GM19452 (cell line): Measurements from ENCODE around the gene ACTR3.
"Not testable (repeated sequence)": the region's sequence is repeated elsewhere in the genome, so short reads cannot be mapped to it uniquely, and the experiment has no call there.

Source experiments
- ATAC-seq: cut with Tn5 transposase; IDR thresholded peaks from one replicate; pipeline ENCODE4 v1.9.1; 2021; ENCODE audit not compliant: unreplicated experiment

ACTR3 gene

DNA sequence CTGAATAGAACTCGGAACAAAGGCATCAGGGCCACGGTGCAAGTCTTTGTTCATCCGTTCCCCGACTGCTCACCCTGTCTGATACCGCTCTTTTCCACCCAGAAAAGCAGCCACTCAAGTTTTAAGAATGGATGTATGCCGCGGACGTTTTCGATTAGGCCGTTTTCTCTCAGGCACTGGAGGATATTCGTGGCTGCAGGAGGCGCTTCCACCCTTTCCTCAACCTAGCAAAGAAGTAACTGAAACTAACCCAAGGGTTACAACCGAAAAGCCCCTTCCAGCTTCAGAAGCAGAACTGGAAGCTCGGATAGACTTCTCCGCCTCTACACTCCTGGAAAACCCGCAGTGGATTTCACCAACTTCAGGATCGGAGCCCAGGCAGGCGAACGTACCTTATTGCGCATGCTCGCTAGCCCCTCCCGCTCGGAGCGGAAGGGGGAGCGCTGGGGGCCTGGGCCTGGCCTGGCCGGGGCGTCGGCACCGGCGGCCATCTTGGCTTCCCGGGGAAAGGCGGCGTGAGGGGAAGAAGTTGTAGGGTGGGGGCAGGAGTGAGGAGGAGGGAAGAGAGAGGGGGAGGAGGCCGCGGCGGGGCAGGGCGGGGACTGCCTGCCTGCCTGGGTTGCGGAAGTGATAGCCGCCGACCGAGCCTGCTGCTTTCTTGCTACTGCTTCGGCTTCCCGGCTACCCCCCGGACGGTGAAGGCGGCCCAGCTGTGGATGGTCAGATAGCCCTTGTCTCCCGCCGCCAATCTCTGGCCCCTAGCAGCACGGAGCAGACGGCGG, at the start of gene ACTR3:
Gene ACTR3, plus strand, starts transcription at position 619 of the 782 bp plus-strand sequence. CDS start 191 bp downstream, outside the sequence.
- peak; percentile 51 for ATAC-seq

DNA sequence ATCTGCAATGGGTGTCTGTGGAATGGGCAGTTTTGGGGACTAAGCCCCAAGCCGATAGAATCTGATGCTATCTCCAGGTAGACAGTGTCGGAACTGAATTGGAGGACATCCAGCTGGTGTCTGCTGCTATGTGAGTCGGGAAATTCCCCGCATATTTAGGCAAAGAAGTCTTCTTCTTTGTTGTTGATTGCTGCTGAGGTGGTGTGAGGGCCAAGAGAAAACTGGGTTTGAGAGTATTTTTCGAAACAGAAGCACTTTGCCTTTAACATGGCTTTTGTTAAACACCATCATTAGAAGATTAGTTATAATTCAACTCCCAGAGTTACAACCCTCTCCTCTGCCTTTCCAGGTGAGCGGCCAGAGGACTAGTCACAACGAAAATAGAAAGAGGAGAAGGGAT, 49.4 kb upstream of the ACTR3 start:
- ATAC-seq, result no peak

DNA sequence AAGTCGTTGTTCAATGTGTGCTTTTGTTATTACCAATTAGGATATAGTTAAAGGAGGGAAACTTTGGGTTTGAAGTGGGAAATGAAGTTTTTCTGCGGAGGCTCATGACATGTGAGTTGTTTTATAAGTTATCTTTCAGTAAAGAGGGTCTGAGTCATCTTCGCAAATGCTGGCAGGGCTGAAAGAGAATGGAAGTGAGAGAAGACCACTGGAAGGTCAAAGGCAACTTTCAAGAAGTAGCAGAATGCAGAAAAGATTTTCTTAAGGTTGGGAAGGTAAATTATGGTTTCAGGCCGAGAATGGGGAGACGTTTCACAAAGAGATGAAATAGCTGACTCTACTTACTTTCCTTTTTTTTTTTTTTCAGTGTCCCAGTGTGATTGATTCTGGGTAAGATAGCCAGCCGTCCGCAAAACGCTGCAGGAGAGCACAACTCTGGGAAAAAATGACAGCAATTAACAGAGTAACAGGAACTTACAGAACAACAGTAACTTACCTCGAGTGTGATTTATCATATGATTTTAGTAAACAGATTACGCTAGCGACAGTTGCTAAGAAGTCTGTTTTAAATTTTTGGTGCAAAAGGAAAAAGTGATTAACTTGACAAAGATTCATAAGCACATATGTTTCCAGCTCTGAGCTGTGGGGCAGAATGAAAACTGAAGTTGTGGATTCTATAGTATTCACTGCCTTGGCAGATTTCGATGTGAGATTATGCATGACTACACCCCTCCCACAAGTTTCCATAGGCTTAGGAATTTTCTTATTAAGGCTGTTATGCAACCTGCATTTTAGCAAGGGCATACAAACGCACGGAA, 46.8 kb upstream of the ACTR3 start:
- ATAC-seq, result no peak

DNA sequence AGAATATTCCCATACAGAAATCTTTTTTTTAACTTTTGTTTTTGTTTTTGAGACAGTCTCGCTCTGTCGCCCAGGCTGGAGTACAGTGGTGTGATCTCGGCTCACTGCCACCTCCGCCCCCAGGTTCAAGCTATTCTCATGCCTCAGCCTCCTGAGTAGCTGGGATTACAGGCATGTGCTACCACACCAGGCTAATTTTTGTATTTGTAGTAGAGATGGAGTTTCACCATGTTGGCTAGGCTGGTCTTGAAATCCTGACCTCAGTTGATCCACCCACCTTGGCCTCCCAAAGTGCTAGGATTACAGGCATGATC, 46.2 kb upstream of the ACTR3 start:
- ATAC-seq, result not testable (repeated sequence)

DNA sequence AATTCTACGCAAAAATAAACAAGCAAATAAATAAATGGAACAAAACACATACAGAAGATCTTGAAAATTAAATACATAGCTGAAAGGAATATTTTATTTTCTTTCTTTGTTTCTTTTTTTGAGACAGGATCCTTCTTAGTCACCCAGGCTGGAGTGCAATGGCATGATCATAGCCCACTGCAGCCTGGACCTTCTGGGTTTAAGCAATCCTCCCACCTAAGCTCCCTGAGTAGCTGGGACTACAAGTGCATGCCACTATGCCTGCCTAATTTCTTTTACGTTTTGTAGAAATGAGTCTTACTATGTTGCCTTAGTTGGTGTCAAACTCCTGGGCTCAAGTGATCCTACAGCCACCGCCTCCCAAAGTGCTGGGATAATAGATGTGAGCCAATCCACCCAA, 44.6 kb upstream of the ACTR3 start:
- ATAC-seq, result no peak

DNA sequence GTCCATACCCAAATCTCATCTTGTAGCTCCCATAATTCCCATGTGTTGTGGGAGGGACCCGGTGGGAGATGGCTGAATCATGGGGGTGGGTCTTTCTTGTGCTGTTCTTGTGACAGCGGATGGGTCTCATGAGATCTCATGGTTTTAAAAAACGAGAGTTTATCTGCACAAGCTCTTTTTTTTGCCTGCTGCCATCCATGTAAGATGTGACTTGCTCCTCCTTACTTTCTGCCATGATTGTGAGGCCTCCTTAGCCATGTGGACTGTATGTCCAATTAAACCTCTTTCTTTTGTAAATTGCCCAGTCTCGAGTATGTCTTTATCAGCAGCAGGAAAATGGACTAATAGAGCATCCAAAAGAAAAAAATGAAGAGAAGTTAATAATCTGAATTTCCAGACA, 44.1 kb upstream of the ACTR3 start:
- not testable (repeated sequence) for ATAC-seq

DNA sequence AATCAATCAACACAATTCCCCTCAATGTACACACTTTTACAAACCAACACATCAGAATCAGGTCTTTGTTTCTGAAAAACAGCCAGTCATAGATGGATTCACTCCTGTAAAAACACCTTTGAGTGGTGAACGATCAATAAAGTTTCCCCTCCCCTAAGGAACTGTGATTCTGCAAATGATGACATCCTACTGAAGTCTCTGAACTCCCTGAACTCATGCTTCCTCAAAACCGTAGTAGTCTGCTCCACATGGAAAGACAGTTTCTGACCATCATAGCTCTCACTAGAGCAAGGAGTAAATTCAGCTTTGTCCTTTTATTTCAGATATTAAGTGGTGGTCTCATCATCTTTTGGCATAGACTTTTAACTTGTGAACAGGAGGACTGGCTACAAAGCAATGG, 43.5 kb upstream of the ACTR3 start:
- ATAC-seq, result no peak

DNA sequence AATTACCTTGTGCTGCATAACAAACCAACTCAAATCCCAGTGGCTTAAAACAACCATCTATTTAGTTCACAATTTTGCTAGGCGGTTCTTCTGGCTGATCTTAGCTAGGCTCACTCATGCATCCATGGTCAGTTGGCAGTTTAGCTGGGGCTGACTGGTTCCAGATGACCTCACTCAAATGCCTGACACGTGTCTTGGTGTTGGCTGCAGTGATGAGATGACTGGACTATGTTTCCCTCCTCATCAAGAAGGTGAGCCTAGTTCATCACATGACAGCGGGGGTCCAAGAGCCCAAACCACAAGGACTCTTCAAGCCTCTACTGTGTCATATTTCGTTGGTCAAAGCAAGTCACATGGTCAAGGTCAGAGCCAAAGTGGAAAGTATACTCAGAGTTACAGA, 42.7 kb upstream of the ACTR3 start:
- ATAC-seq, result no peak

DNA sequence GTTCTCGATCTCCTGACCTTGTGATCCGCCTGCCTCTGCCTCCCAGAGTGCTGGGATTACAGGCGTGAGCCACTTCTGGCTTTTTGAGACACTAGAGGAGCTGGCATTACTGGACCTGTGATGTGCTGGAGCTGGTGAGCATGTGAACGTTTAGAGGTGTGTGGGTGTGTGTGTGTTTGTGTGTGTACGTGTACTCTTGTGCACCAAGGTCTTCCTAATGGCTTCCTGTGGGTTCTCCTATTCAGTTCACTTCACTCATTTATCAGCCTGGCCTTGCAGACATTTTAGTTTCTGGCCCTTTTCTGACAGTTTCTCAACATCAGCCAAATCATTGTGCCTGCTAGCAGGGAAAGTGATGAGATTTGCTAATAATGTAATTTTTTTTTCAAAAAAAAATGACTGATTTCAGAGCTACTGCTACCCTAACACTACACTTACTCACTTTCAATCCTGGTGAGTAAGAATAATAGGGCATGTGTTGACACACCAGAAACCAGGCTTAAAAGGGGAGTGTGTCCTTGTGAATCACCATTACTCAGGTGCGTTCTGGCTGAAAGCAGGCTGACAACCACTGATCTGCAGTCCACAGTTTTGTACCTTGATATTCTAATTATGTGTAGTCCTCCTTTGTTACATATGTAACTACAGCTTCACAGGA, 41.0 kb upstream of the ACTR3 start:
- ATAC-seq, result no peak

DNA sequence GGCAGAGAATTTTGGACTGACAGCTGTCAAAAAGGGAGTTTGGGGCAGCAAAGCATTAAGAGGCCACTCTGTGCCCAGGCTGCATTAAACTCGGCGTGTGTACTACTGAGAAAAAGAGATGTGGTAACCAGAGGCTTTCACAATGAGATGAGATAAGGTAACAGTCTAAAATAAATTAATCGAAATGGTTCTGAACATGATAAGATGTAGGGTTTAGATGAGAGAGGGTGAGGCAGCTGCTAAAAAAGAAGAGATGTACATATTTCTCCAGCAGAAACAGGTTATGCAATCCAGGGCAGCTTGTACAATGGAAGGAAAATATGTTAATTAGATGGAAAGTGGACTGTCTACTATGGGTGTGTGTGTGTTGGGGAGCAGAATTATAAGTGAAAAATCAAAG, 39.2 kb upstream of the ACTR3 start:
- ATAC-seq, result no peak

DNA sequence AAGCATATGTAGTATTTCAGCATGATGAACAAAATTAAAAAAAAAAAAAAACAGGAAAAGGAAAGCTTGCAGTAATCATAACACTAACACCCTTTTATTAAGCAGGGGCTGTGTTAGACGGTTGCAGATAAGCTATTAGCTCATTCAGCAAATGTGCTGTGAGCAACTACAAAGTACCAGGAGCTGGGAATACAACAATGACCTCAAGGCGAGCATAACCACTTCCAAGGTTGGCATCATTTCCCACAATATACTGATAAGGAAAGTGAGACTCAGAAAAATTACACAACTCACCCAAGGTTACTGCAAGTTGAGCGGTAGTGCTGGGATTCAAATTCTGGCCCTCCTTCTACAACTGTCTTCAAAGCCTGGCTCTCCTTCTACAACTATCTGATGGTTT, 38.2 kb upstream of the ACTR3 start:
- no peak for ATAC-seq

DNA sequence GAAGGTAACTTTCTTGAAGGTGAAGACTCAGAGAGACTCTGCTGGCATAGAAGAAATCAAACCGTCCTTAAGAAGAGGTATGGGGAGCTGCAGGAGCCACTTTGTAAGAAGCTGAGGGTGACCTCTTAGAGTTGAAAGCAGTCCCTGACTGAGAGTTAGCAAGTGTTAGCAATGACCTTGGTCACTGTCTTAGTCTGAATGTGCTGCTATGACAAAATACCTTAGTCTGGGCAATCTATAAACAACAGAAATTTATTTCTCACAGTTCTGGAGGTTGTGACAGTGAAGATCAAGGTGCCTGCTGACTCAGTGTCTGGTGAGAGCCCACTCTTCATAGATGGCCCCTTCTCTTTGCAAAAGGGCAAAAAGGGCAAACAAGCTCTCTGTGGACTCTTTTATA, 35.7 kb upstream of the ACTR3 start:
- no peak for ATAC-seq

DNA sequence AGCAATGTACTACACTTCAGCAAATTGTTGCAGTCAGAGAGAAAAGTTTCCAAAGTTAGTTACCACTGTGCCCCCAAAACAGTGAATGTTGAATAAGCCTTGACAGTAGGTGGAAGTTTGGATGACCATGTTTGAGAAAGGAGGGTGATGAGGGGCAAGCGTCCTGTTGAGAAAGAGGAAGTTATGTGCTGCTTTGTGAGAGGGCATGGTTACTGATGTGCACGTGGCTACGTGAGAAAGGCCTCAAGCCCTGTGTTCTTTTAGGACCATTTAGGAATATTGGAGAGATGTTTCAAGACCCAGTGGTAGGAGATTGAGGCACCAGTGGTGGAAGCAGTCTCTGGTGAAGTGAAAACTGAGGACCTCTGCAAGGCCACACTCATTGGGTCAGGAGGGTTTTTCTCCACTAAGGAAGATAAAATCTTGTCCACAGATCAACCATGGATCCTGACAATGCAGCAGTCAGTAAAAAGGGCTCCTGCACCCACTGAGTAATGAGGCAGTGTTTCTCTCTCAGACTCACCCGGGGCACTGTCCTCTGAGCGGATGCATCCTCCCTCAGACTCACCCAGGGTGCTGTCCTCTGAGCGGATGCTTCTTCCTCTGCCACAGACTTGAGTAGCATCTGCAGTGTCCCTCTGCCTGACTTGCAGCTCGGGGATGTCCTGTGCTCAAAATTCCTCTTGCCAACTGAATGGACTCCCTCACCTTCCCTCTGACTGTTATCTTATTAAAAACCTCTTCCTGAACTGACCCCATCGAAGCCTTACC, 34.7 kb upstream of the ACTR3 start:
- no peak for ATAC-seq

DNA sequence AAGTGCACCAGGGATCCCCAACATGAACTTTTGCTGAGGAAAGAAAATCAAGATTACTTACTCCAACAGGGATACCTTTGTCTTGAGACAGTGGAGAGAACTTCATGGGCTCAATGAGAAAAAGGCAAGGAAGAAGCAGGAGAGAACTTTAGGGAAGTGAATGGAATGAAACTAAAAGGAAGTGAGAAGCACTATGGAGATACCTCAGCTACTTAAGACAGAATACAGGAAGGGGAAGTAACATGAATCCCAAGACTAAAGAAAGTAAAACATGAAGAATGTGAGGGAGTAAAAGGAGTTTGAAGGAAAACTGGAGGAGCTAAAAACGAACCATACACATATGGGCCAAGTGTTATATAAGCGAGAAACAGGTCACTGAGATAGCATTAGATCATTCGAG, 32.4 kb upstream of the ACTR3 start:
- no peak for ATAC-seq

DNA sequence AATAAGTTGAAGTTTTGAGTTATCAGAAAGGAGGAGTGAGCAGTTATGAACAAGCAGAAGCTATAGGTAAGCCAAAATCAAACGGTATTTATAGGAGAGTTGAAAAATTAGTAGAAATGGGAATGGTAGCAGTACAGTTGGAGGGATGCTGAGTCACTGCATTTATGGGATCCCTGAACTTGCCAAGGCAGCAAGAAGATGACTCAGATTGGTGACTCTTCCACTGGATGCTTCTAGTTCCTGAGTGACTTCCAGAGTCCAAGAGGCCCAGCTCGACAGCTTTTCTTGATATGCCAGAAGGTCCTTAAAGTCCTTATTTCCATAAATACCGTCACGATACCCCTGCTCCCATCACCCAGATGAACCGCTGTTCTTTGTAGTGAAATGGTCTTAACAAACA, 31.1 kb upstream of the ACTR3 start:
- no peak for ATAC-seq

DNA sequence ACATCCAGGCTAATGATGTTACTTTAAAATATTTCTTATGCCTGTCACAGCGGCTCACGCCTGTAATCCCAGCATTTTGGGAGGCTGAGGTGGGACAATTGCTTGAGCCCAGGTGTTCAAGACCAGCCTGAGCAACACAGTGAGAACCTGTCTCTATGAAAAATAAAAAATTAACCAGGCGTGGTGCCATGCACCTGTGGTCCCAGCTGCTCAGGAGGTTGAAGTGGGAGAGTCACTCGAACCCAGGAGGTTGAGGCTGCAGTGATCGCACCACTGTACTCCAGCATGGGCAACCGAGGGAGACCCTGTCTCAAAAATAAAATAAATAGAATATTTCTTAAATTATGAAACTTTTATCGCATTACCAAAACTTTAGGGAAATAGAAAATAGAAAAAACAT, 28.1 kb upstream of the ACTR3 start:
- ATAC-seq, result peak; percentile 33

DNA sequence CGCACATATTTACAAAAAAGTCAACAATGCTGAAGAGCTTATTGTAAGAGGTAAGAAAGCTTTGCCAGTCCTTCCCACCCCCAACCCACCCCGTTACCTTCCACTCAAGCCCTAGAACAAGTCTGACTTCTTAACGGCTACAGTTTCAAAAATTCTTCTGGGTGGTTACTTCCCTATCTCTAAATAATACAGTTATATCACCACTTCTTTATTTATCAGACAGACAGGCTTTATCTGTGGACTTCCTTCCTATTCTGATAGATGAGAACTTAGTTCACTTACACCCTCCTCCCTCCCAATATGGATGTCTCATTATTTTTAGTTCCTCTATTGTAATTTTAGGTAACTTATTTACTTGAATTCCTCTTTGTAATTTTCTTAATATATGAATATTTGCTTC, 26.7 kb upstream of the ACTR3 start:
- ATAC-seq, result no peak

DNA sequence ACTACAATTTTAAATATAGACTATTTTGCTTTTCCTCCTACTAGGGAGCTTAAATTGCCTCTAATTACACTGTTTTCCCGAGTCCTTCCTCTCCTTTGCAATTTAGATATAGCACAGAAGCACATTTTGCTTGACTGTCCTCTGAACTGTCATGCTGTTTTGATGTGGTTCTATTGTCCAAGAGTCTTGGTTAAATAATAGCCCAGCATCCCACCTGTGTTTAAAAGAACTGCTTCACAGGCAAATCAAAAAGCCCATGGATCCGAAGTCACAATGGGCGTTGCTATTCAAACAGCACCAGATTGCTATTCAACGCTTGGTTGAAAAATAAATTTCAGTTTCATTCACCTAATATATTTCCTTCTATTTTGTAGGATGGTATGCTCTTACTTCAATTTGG, 22.3 kb upstream of the ACTR3 start:
- ATAC-seq, result no peak

DNA sequence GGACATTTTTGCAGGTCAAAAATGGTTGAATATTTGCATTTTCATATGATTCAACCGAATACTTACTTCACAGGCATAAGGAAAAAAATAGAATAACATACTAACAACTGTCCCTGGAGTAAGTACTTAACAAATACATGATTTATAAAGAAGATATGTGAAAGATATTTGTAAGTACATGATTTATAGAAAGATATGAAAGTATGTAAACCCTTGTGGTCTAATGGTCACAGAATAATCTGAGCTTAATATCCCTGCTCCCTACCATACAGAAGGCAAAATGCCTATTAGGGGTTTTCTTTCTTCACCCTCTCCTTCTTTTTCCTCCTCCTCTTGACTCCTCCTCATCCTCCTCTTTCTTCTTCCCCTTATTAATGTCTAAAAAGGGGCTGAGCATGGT, 20.6 kb upstream of the ACTR3 start:
- no peak for ATAC-seq

DNA sequence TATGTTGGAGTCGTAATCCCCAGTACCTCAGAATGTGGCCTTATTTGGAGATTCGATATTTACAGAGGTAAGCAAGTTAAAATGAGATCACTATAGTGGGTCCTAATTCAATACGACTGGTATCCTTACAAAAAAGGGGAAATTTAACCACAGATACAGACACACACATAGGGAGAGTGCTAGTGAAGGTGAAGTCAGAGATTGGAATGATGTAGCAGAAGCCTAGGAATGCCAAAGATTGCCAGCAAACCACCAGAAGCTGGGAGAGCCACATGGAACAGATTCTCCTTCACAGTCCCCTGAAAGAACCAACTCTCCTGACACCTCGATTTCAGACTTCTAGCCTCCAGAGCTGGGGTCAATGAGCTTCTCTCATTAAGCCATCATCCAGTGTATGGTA, 17.7 kb upstream of the ACTR3 start:
- ATAC-seq, result no peak

DNA sequence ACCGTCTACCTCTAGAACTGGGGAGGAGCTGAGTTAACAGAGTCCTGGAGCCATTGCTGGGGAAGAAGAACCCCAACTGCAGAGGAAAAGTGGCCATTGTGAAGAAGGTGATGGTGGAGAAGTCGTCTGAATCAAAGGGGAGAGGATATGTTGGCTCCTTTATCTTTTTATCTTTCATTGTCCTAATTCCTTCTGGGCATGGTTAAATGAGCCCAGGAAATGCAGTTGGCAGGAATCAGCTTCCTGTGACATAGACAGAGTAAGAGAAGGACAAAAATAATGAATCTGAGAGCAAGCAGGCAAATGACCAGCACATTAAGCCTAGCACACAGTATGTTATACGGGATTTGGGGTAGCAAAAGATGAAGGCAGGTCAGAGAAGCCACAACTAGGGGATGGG, 16.0 kb upstream of the ACTR3 start:
- no peak for ATAC-seq
